Activated CD8-positive, alpha-beta memory T cell treated with anti-CD3 and anti-CD28 coated beads for 4 hours (primary cell): ENCODE data around the gene SHANK2.

Source experiments
- DNase-seq, 2 donors: peaks; one replicate each; pipeline ENCODE4 v3.0.0-alpha.2; 2020; ENCODE audit warnings: low read depth in 2 of 2

SHANK2 gene

GRCh38 chr11:71252269-71252769, at the start of gene SHANK2:
Gene SHANK2 (minus strand): TSS chr11:71252577. CDS start chr11:71147326, 105,251 bp downstream.
- no peak for DNase-seq

GRCh38 chr11:71301858-71302533, 49.6 kb upstream of the SHANK2 start:
- no peak for DNase-seq

GRCh38 chr11:71301046-71301857, 48.9 kb upstream of the SHANK2 start:
- DNase-seq = no peak

GRCh38 chr11:71300187-71300586, 47.8 kb upstream of the SHANK2 start:
- no peak for DNase-seq

- DNase-seq = no peak
Measured at GRCh38 chr11:71298761-71299181, 46.4 kb upstream of the SHANK2 start.

- DNase-seq = no peak
Measured at GRCh38 chr11:71298016-71298550, 45.7 kb upstream of the SHANK2 start.

GRCh38 chr11:71294846-71295600, 42.6 kb upstream of the SHANK2 start:
- no peak for DNase-seq

- no peak for DNase-seq
Measured at GRCh38 chr11:71293961-71294782, 41.8 kb upstream of the SHANK2 start.

- DNase-seq = no peak
Measured at GRCh38 chr11:71286701-71287643, 34.6 kb upstream of the SHANK2 start.

GRCh38 chr11:71285111-71285510, 32.7 kb upstream of the SHANK2 start:
- DNase-seq = no peak

- no peak for DNase-seq
Measured at GRCh38 chr11:71284525-71285092, 32.2 kb upstream of the SHANK2 start.

- no peak for DNase-seq
Measured at GRCh38 chr11:71283971-71284441, 31.6 kb upstream of the SHANK2 start.

GRCh38 chr11:71282581-71283351, 30.4 kb upstream of the SHANK2 start:
- DNase-seq = no peak

GRCh38 chr11:71281831-71282230, 29.5 kb upstream of the SHANK2 start:
- DNase-seq = no peak

GRCh38 chr11:71281204-71281603, 28.8 kb upstream of the SHANK2 start:
- DNase-seq = no peak

GRCh38 chr11:71279916-71280645, 27.7 kb upstream of the SHANK2 start:
- no peak for DNase-seq

- no peak for DNase-seq
Measured at GRCh38 chr11:71272161-71272560, 19.8 kb upstream of the SHANK2 start.
